Measurements from ENCODE around the gene NAA15. TPM values are rescaled to one million over a fixed set of nuclear protein-coding genes. Genes with fewer than 3 reads are reported as not detected.

Gene NAA15
- polyA plus RNA-seq, 3 donors, result 5.2 to 20.2 (median 8.8) TPM

- H3K9me3 Mint-ChIP-seq, result peaks cover 29 to 74% (median 56%) of the 10 kb centered on the region in 7 donors
These were observed 136.8 kb downstream of the NAA15 start for GRCh38 chr4:139438141-139438540.

GRCh38 chr4:139441029-139441428 lies 139.7 kb downstream of the NAA15 start:
- no peak for TF ChIP-seq CTCF (IDR thresholded peaks at IDR 0.05)
- no peak overlapping the region for H3K4me2 ChIP-seq (replicated peaks; ENCODE audit: extremely low read depth, low read length, poor library complexity, severe bottlenecking)
- H2AFZ ChIP-seq (ENCODE audit: insufficient read depth, low read depth, low read length, poor library complexity, severe bottlenecking), result no peak overlapping the region
- H3K9me3 ChIP-seq (replicated peaks in 1 of 2; ENCODE audit: control insufficient read depth in 1 of 2, insufficient read depth in 1 of 2, low read length in 2 of 2), result peaks cover 28 to 52% of the 10 kb centered on the region in 2 donors
- no peak overlapping the region for H3K4me3 Mint-ChIP-seq
- H3K79me2 ChIP-seq (ENCODE audit: insufficient read depth, low read length), result no peaks in the 10 kb centered on the region
- H3K9me3 Mint-ChIP-seq, result peaks cover 24 to 57% (median 45%) of the 10 kb centered on the region in 7 donors
- no peak overlapping the region for H3K9ac ChIP-seq (ENCODE audit: insufficient read depth, low read length, poor library complexity, severe bottlenecking)
- no peak overlapping the region for H3K27ac Mint-ChIP-seq
- H3K36me3 Mint-ChIP-seq, result peaks cover 22 to 33% of the 10 kb centered on the region in 2 donors
- no peak overlapping the region for H3K27ac ChIP-seq (ENCODE audit: low read depth in 1 of 2, low read length in 2 of 2)
- H3K36me3 ChIP-seq (replicated peaks in 1 of 2; ENCODE audit: control insufficient read depth in 1 of 2, insufficient read depth in 2 of 2, low read length in 2 of 2), result peaks cover 0 to 24% of the 10 kb centered on the region in 2 donors
- intact Hi-C loops (cut with micrococcal nuclease), result no loop called here
- WGBS (ENCODE audit: insufficient coverage), result 100% methylated on average over 2 of the region's 4 CpGs
- H3K4me1 Mint-ChIP-seq, result peaks cover under 1% of the 10 kb centered on the region
- H3K27me3 ChIP-seq (ENCODE audit: control insufficient read depth in 2 of 2, insufficient read depth in 2 of 2, low read length in 2 of 2), result no peaks in the 10 kb centered on the region
- H4K20me1 ChIP-seq (ENCODE audit: insufficient read depth, low read length), result no peaks in the 10 kb centered on the region
- no peaks in the 10 kb centered on the region for H3K27me3 Mint-ChIP-seq (ENCODE audit: low read depth in 3 of 3)
- no peaks in the 10 kb centered on the region for H3K4me1 ChIP-seq (ENCODE audit: control insufficient read depth in 1 of 2, insufficient read depth in 2 of 2, low read length in 2 of 2)
- no peak for DNase-seq
- H3K4me3 ChIP-seq (replicated peaks in 1 of 3; ENCODE audit: low read depth in 2 of 3, low read length in 3 of 3), result no peak overlapping the region

More at GRCh38 chr4:139438141-139438540, 136.8 kb downstream of the NAA15 start:
- no peak for DNase-seq
- Histone ChIP-seq H3K79me2 (ENCODE audit: insufficient read depth, low read length) (no peaks in the 10 kb centered on the region), H4K20me1 (ENCODE audit: insufficient read depth, low read length) (no peaks in the 10 kb centered on the region), H3K9ac (ENCODE audit: insufficient read depth, low read length, poor library complexity, severe bottlenecking) (no peak overlapping the region), H3K4me2 (replicated peaks; ENCODE audit: extremely low read depth, low read length, poor library complexity, severe bottlenecking) (no peak overlapping the region), H2AFZ (ENCODE audit: insufficient read depth, low read depth, low read length, poor library complexity, severe bottlenecking) (no peak overlapping the region), H3K27me3 (ENCODE audit: control insufficient read depth in 2 of 2, insufficient read depth in 2 of 2, low read length in 2 of 2) (no peaks in the 10 kb centered on the region), H3K4me1 (ENCODE audit: control insufficient read depth in 1 of 2, insufficient read depth in 2 of 2, low read length in 2 of 2) (no peaks in the 10 kb centered on the region), H3K36me3 (replicated peaks in 1 of 2; ENCODE audit: control insufficient read depth in 1 of 2, insufficient read depth in 2 of 2, low read length in 2 of 2) (peaks cover 0 to 24% of the 10 kb centered on the region in 2 donors), H3K27ac (ENCODE audit: low read depth in 1 of 2, low read length in 2 of 2) (no peak overlapping the region), H3K4me3 (replicated peaks in 1 of 3; ENCODE audit: low read depth in 2 of 3, low read length in 3 of 3) (no peak overlapping the region), H3K9me3 (replicated peaks in 1 of 2; ENCODE audit: control insufficient read depth in 1 of 2, insufficient read depth in 1 of 2, low read length in 2 of 2) (peaks cover 47 to 57% of the 10 kb centered on the region in 2 donors)
- no peak overlapping the region for H3K27ac Mint-ChIP-seq
- WGBS (ENCODE audit: insufficient coverage), result 100% methylated on average over 2 of the region's 2 CpGs
- H3K36me3 Mint-ChIP-seq, result peaks cover 22 to 36% of the 10 kb centered on the region in 2 donors
- no peaks in the 10 kb centered on the region for H3K4me1 Mint-ChIP-seq
- no peaks in the 10 kb centered on the region for H3K27me3 Mint-ChIP-seq (ENCODE audit: low read depth in 3 of 3)
- no peak overlapping the region for H3K4me3 Mint-ChIP-seq
- intact Hi-C loops (cut with micrococcal nuclease), result no loop called here
- TF ChIP-seq CTCF (IDR thresholded peaks at IDR 0.05), result no peak
